Neural cell (in vitro differentiated cells): Measurements from ENCODE around the gene TMC7. TPM values are rescaled to one million over a fixed set of nuclear protein-coding genes. Genes with fewer than 3 reads are reported as not detected.

Experiments
- H2AFZ ChIP-seq: fragments of 200-600, 300-800 bp; sonication (generic), shearing (Covaris generic); 2 replicates; pipeline ENCODE4 v1.6.0; 2014; ENCODE audit warnings: low read depth, mild to moderate bottlenecking, antibody characterized with exemption, low read length, moderate library complexity
- H3F3A ChIP-seq: fragments of 200-600 bp; shearing (Covaris generic); 2 replicates; pipeline ENCODE4 v1.6.1; 2016; ENCODE audit warnings: mild to moderate bottlenecking, moderate library complexity, mixed read lengths, antibody characterized with exemption, low read length; ENCODE audit not compliant: insufficient read depth, poor library complexity, severe bottlenecking
- H3K27ac ChIP-seq: fragments of 200-600, 300-800 bp; sonication (generic), shearing (Covaris generic); 2 replicates; pipeline ENCODE4 v1.5.1; 2014; ENCODE audit warnings: mild to moderate bottlenecking, low read length, moderate library complexity
- H3K27me3 ChIP-seq: fragments of 300-800, 200-600 bp; sonication (generic), shearing (Covaris generic); 2 replicates; pipeline ENCODE4 v1.6.0; 2014; ENCODE audit warnings: mild to moderate bottlenecking, low read depth, low read length, moderate library complexity; ENCODE audit not compliant: insufficient read depth
- H3K36me3 ChIP-seq: fragments of 300-800, 200-600 bp; sonication (generic), shearing (Covaris generic); 2 replicates; pipeline ENCODE4 v1.5.1; 2014; ENCODE audit warnings: mild to moderate bottlenecking, antibody characterized with exemption, low read length, moderate library complexity; ENCODE audit not compliant: insufficient read depth
- H3K4me2 ChIP-seq: fragments of 300-800, 200-600 bp; sonication (generic), shearing (Covaris generic); 2 replicates; pipeline ENCODE4 v1.6.0; 2014; ENCODE audit warnings: mild to moderate bottlenecking, low read length
- H3K4me3 ChIP-seq: fragments of 300-800, 200-600 bp; sonication (generic), shearing (Covaris generic); 2 replicates; pipeline ENCODE4 v1.5.1; 2014; ENCODE audit warnings: mild to moderate bottlenecking, low read length, moderate library complexity
- H3K79me2 ChIP-seq: fragments of 200-600 bp; shearing (Covaris generic); replicated peaks from 2 replicates; pipeline ENCODE4 v1.6.0; 2014; ENCODE audit warnings: mild to moderate bottlenecking, low read length, moderate library complexity; ENCODE audit not compliant: insufficient read depth
- H3K9ac ChIP-seq: fragments of 300-800, 200-600 bp; sonication (generic), shearing (Covaris generic); 2 replicates; pipeline ENCODE4 v1.6.1; 2016; ENCODE audit warnings: mild to moderate bottlenecking, low read length, mixed read lengths
- H3K9me2 ChIP-seq: fragments of 200-600 bp; shearing (Covaris generic); 2 replicates; pipeline ENCODE4 v1.6.1; 2016; ENCODE audit warnings: mild to moderate bottlenecking, low read length, mixed read lengths; ENCODE audit not compliant: insufficient read depth
- H3K9me3 ChIP-seq: fragments of 200-600, 300-800 bp; sonication (generic), shearing (Covaris generic); 2 replicates; pipeline ENCODE4 v1.6.1; 2016; ENCODE audit warnings: mild to moderate bottlenecking, mixed run types, low read length, moderate library complexity, mixed read lengths
- H4K20me1 ChIP-seq: fragments of 200-600 bp; shearing (Covaris generic); 2 replicates; pipeline ENCODE4 v1.6.1; 2016; ENCODE audit warnings: mild to moderate bottlenecking, mixed run types; ENCODE audit not compliant: insufficient read depth
- EP300 ChIP-seq: fragments of 450-650 bp; conservative IDR thresholded peaks from 2 replicates; pipeline ENCODE4 v1.6.1; 2014; ENCODE audit warnings: antibody characterized with exemption, mild to moderate bottlenecking, moderate library complexity; ENCODE audit not compliant: poor library complexity, severe bottlenecking
- EZH2 ChIP-seq: fragments of 200-600, 300-800 bp; shearing (Covaris generic), sonication (generic); IDR thresholded peaks from 2 replicates; pipeline ENCODE4 v1.6.1; 2014; ENCODE audit warnings: antibody characterized with exemption, low read length, borderline replicate concordance, mild to moderate bottlenecking; ENCODE audit not compliant: insufficient read depth, poor library complexity, severe bottlenecking
- MXI1 ChIP-seq: fragments of 450-650 bp; conservative IDR thresholded peaks from 2 replicates; pipeline ENCODE4 v1.6.1; 2014; ENCODE audit warnings: antibody characterized with exemption, mild to moderate bottlenecking; ENCODE audit not compliant: poor library complexity, severe bottlenecking
- POLR2AphosphoS5 ChIP-seq: IDR thresholded peaks from 2 replicates; pipeline ENCODE4 v1.6.1; 2012
- RAD21 ChIP-seq: fragments of 450-650 bp; conservative IDR thresholded peaks from 2 replicates; pipeline ENCODE4 v1.6.1; 2014; ENCODE audit warnings: antibody characterized with exemption, mild to moderate bottlenecking, moderate library complexity
- REST ChIP-seq: IDR thresholded peaks from 2 replicates; pipeline ENCODE4 v1.6.1; 2012; ENCODE audit warnings: borderline replicate concordance
- SMC3 ChIP-seq: fragments of 450-650 bp; conservative IDR thresholded peaks from 2 replicates; pipeline ENCODE4 v1.6.1; 2014; ENCODE audit warnings: antibody characterized with exemption, mild to moderate bottlenecking, moderate library complexity; ENCODE audit not compliant: poor library complexity
- TAF1 ChIP-seq: IDR thresholded peaks from 2 replicates; pipeline ENCODE4 v1.6.1; 2012; ENCODE audit warnings: low read depth
- polyA plus RNA-seq: library from polyadenylated mRNA; depleted of rRNA; stranded (reverse); fragments of >200 nt; gene quantifications from 2 replicates; pipeline ENCODE4 v1.2.3, GENCODE V29; 2014
- TF ChIP-seq, protein P1 (sequence below): fragments of 450-650 bp; IDR thresholded peaks from 2 replicates; pipeline ENCODE4 v1.5.1; 2014; ENCODE audit warnings: antibody characterized with exemption, mild to moderate bottlenecking, moderate library complexity; ENCODE audit not compliant: poor library complexity, severe bottlenecking

The TMC7 gene
- polyA plus RNA-seq, 1 donor from 2014 or later: 3.5 TPM

GRCh38 chr16:18943414-18943813 is 40.3 kb upstream of the TMC7 start:
- H3K36me3 ChIP-seq: no peaks in the 10 kb centered on the region
- no peaks in the 10 kb centered on the region for H3K9me2 ChIP-seq
- H3K9ac ChIP-seq: no peak overlapping the region
- H3K4me2 ChIP-seq: no peak overlapping the region
- no peaks in the 10 kb centered on the region for H3F3A ChIP-seq
- H3K27ac ChIP-seq: no peak overlapping the region
- H3K79me2 ChIP-seq: no peaks in the 10 kb centered on the region
- no peaks in the 10 kb centered on the region for H3K27me3 ChIP-seq
- H3K4me3 ChIP-seq: no peak overlapping the region
- TF ChIP-seq REST (no peak), SMC3 (no peak), TAF1 (no peak), POLR2AphosphoS5 (no peak), RAD21 (no peak), EZH2 (no peak), MXI1 (no peak), EP300 (no peak)
- TF ChIP-seq, protein P1, sequence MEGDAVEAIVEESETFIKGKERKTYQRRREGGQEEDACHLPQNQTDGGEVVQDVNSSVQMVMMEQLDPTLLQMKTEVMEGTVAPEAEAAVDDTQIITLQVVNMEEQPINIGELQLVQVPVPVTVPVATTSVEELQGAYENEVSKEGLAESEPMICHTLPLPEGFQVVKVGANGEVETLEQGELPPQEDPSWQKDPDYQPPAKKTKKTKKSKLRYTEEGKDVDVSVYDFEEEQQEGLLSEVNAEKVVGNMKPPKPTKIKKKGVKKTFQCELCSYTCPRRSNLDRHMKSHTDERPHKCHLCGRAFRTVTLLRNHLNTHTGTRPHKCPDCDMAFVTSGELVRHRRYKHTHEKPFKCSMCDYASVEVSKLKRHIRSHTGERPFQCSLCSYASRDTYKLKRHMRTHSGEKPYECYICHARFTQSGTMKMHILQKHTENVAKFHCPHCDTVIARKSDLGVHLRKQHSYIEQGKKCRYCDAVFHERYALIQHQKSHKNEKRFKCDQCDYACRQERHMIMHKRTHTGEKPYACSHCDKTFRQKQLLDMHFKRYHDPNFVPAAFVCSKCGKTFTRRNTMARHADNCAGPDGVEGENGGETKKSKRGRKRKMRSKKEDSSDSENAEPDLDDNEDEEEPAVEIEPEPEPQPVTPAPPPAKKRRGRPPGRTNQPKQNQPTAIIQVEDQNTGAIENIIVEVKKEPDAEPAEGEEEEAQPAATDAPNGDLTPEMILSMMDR: no peak
- no peaks in the 10 kb centered on the region for H4K20me1 ChIP-seq
- no peak overlapping the region for H2AFZ ChIP-seq
- no peaks in the 10 kb centered on the region for H3K9me3 ChIP-seq

- Histone ChIP-seq H3K9me3 (no peaks in the 10 kb centered on the region), H3F3A (no peaks in the 10 kb centered on the region), H3K9ac (no peak overlapping the region), H2AFZ (no peak overlapping the region), H3K4me3 (no peak overlapping the region), H3K27me3 (no peaks in the 10 kb centered on the region), H3K27ac (no peak overlapping the region), H3K4me2 (no peak overlapping the region), H3K79me2 (no peaks in the 10 kb centered on the region), H4K20me1 (no peaks in the 10 kb centered on the region), H3K36me3 (no peaks in the 10 kb centered on the region), H3K9me2 (no peaks in the 10 kb centered on the region)
- TF ChIP-seq EP300: no peak
- no peak for TF ChIP-seq TAF1
- no peak for TF ChIP-seq SMC3
- TF ChIP-seq, protein P1: no peak
- TF ChIP-seq RAD21: no peak
- no peak for TF ChIP-seq REST
- TF ChIP-seq EZH2: no peak
- TF ChIP-seq MXI1: no peak
- TF ChIP-seq POLR2AphosphoS5: no peak
Measured at GRCh38 chr16:18945233-18945632, 38.5 kb upstream of the TMC7 start.
